HG03135 (cell line): Measurements from ENCODE around the gene KRTAP5-3.

Experiments used
- ATAC-seq: cut with Tn5 transposase; IDR thresholded peaks from one replicate; pipeline ENCODE4 v1.9.1; 2021; ENCODE audit warnings: mild to moderate bottlenecking, moderate library complexity; ENCODE audit not compliant: unreplicated experiment

Gene KRTAP5-3

DNA sequence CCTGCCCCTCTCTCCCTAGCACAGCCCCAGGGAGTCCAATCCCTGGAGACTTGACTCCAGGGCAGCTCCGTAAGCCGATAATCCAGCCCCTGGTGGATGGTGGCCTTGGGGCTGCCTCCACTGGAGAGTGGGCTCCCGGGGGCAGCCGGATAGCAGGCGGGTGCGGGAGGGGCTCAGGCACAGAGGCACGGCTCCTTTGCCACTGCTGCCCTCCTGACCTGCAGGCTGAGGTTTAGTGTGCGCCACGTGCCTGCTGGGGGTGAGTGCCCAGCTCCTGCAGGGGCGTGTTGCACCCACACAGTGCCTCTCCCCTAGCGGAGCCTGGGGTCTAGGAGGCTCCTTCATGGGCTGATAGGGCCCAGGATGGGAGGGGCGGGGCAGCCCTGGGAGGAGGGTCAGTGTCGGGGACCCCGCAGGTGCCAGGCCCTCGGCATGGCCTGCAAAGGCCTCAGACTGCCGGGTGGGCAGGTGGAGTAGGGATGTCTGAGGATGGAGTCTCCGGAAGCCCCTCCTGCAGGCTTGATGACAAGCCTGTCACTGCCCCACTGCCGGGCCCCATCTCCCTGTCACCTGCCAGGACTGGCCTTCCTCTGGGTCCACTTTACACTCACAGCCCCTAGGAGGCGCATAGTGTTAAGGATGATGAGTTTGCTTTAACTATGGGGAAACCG, 41.7 kb downstream of the KRTAP5-3 start:
- no peak for ATAC-seq

DNA sequence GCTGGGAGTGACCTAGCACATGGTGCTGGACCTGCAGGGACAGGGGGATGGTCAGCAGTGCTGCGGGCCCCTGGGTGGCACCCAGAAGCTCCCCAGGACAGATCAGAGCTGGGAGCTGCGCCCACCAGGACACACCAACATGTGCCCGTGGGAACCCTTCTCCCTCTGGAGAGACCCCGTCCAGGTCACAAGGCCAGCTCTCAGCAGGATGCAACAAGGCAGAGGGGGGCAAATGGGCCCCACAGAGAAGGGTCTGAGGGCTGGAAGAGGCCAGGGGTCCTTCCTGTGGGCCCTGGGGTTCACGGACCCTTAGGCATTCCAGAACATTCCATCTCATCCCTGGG, 42.4 kb downstream of the KRTAP5-3 start:
- no peak for ATAC-seq

DNA sequence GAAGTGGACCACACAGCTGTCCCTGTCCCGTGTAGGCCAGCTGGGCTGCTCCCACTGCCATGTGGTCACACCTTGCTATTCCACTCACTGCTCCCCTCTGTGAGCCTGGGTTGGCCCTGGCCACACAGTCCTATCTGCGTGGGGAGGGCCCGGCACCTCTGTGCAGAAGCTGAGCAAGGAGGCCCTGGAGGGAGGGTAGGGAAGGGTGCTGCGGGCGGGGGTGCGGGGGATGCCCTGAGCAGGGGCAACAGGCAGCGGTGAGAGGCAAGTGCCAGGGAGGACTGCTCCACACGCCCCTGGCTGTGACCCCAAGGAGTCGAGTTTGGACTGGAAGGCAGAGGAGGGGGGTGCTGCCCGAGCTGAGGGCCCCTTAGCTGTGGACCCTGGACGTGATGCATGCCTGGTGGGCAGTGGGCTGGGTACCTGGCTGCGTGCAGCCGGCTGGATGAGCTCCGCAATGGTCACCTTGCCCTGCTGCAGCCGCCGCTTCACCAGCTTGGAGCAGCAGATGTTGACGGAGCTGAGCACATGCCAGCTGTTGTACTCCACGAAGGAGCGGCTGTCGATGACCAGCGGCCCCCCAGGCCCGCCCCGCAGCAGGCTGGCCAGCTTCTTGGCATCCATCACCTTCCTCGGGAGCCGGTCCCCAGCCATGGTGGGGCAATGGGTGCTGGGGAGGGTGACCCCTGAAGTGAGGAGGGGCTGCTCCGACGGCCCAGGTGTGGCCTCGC, 42.9 kb downstream of the KRTAP5-3 start:
- no peak for ATAC-seq

DNA sequence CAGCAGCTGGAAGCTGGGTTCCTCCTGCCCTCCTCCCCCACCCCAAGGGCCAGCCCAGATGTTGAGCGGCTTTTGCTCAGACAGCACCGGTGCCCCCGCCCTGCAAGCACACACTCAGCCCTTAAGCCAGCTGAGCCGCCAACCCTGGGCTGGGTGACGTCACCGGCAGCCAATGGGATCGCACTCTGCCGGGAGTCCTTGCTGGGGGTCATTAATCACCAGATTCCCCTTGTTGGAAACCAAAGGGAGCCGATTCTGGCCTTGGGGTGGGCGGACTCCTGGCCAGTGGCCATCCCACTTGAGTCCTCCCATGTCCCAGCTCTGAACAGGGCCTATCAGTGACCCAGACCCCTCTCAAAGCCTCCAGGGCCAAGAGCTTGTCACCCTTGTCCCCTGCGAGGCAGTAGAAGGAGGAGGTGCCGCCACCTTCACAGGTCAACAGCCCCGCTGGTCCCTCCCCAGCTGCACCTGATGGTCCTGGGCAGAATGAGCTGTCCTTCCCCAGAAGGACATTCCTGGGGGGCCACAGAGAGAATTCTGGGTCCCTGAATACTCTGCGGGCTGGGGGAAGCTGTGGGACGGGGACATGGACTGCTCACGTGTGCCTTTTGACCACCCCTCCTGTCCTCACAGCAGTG, 43.6 kb downstream of the KRTAP5-3 start:
- no peak for ATAC-seq

DNA sequence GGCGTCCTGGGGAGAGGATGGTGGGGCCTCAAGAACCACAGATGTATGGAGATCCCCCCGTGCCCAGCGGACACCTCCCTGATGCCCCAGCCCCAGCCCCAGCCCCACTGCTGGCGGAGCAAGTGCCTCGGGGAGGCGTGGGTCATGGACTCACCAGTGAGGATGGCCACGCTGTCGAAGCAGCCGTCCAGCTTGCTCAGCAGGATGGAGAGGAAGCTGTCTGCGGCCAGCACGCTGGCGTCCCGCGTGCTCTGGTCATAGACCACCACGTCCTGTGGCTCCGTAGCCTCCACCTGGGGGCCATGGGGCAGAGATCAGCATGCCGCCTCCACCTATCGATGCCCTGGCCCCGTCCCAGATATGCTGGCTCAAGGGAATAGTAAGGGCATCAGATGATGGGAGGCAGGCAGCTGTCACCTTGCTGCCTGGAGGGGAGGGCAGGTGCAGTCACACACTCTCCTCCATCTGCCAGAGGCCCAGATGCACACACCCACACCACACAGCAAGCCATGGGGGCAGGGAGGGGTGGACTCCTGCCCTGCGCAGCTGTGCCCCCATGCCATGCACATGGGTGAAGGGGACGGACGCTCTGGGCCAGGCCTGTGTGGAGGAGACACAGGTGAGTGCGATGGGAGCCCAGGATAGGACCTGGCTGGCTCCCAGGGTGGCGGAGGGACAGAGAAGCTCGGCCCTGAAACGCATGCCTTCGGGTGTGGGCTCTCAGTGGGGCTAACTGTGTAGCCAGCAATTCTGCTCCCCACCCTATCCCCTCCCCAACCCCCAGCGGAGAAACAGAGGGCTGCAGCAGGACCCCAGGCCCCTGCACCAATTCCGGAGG, 44.3 kb downstream of the KRTAP5-3 start:
- no peak for ATAC-seq

DNA sequence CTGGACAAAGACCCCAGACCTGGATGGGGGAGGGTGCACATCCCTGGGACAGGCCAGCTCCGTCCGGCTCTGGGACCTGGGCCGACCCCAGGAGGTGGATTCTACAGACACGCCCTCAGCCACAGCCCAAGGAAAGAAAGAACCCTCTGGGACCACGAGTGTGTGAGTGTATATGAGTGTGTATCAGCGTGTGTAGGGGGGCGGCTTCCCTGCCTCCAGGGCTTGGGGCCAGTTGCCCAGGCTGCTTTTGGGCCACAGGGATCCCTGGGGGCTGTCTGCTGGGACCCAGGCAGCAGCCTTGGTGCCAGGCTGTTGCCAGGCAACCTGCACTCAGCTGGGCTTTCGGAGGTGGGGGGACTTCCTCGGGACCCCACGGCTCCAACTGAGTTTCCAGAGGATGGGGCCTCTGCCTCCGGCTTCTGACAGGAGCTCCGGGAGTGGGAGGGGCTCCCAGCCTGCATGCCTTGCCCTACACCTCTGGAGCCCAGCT, 45.1 kb downstream of the KRTAP5-3 start:
- ATAC-seq: no peak

DNA sequence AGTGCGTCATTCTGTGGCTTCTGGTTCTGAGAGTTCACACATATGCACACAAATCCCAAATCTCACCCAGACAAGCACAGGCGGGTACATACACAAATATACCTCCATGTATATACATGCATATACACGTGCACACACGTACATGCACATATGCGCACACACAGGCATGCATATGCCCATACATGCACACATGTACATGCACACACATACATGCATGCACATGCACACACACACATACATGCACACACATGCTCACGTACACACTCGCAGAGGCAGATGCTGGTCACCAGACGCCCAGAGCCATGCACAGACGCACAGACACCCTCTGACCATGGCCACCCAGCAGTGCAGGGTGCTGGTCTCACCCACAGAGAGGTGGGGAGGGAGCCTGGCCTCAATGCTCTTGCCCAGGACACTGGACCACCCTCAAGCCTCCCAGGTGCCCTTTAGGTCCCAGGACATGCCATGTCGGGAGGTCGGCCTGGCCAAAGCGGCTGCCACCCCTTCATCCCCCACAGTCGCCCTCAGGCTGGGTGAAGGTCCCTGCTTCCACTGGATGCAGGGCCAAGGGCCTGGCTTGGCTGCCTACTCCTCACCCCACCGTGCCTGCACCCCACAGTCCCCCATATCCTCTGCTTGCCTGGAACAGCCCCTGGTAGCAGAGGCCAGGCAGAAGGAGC, 45.7 kb downstream of the KRTAP5-3 start:
- ATAC-seq: no peak

DNA sequence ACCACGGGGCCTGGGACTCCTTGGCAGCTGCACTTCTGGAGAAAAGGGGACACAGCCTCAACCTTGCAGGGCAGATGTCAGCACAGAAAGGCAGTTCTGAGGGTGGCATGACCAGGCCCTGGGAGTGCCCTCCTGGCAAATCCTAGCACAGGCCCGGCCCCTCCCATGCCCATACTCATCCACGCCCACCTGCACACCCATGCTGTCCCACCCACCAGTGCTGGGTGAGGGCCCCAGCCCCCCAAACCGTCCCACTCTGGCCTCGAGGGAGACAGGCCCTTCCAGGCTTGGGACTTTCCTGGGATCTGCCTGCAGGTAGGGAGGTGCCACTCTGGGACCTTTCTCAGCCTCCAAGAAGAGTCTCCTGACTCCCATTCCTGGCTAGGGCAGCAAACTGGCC, 46.3 kb downstream of the KRTAP5-3 start:
- no peak for ATAC-seq

DNA sequence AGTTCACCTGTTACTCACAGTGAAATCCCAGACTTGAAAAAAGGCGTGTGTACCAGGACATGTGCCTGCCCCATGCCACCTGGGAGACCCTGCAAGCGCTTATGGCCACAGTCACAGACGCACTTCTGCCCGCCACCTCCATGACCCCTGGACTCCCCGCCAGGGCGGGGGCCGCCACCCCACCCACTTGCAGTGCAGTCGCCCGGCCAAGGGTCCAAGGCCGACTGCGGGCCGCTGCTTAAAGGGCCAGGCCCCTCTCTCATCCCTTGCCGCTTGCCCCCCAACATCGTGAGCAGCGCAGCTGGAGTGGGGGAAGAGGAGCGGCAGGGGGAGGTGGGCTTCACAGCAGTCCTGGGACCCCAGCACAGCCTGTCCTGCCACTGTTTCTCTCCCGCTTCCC, 47.0 kb downstream of the KRTAP5-3 start:
- no peak for ATAC-seq

DNA sequence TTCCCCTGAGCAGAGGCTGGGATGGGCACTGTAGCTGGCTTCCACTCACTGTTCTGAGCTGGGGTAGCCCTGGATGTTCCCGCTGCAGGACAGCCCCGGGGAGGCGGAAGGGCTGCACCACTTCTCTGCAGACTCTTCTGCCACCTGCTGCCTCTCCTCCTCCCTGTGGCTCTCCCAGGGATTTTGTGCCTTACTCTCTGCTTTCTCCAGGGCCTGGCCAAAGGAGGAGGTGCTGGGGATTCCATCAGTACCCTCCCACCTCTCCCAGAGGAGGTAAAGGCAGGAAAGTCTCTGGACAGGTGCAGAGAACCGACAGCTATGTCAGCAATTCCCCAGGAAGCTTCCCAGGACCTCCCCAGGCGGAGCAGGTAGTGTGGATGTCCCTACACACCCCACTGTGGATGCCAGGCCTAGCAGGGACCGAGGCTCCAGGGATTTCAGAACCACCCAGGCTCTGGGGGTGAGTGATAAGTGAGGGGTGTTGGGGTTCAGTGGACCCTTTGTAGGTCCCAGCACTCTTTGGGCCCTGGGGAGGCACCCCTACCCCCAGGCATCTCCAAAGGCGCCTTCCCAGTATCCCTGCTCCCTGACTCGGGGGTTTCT, 47.5 kb downstream of the KRTAP5-3 start:
- no peak for ATAC-seq

DNA sequence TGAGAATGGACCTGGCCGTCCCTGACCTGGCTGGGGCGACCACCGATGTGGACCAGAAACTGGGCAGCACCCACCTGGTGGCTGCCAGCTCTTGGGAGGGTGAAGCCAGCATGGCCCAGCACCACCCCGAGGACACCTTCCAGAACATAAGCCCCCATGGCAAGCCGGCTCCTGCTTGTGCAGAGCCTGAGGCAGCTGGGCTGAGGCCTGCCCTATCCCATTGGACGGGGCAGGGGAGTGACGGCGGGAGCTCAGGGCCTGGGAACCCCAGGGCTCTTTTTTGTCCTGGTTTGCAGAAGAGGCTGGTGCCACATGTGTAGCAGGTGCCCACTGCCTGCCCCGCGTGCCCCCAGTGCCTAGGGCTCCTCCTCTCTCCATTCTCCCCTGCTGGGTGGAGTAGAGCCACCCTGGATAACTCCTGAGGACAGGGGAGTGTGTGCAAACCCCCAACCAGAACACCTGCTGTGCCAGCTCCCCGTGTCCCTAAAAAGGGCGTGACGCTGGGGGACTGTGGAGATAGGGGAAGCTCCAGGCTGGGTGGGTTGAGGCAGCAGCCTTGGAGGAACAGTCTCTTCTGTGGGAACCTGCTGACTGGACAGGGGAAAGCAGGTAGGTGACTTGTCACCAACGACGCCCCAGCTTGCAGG, 48.1 kb downstream of the KRTAP5-3 start:
- ATAC-seq: no peak

DNA sequence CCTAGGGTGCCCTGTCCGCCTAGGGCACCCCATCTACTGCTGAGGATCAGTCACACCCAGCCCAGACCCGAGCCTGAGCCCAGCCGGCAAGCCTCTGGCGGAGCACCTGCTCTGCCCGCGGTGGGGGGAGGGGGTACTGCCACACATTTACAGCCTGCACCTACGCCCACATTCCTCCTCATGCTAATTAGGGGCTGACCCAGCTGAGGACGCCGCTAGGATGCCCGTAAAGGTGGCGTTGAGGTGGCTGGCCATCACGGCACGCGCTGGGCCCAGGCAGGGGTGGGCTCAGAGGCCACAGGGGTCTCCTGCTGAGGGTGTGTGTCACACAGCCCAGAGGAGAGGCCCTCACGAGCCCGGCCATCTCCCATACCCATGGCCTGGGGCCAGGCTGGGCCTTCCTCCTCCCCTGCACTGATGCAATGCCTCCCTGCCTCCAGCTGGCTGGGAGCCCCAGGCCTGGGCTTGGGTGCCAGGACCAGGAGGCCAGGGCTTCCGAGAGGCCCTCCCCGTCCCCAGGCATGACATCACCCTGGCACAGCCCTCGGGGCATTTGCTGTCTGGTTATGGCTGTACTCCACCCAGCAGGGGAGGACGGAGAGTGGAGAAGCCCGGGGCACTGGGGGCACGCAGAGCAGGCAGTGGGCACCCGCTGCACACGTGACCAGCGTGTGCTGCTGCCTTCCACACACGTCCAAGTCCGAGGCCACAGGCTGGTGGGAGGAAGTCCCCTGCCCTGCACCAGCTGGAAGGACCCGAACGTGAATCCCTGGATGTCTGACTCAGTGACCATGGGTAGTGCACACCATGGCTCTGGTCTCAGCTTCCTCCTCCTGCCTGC, 48.9 kb downstream of the KRTAP5-3 start:
- no peak for ATAC-seq

DNA sequence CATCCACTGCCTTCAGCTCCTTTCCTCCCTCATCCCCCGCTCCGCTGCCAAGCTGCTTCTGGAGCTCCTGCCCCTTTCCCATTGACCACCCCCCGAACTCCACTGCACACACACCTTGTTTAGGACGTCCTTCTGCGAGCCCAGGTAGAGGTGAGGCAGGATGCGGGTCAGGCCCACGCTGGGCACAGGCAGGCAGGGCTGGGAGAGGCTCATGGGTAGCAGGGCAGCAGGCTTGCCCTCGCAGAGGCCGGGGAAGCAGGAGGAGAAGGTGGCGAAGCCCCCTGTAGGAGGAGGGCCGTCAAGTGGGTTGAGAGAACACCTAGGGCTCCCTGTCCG, 49.5 kb downstream of the KRTAP5-3 start:
- no peak for ATAC-seq

DNA sequence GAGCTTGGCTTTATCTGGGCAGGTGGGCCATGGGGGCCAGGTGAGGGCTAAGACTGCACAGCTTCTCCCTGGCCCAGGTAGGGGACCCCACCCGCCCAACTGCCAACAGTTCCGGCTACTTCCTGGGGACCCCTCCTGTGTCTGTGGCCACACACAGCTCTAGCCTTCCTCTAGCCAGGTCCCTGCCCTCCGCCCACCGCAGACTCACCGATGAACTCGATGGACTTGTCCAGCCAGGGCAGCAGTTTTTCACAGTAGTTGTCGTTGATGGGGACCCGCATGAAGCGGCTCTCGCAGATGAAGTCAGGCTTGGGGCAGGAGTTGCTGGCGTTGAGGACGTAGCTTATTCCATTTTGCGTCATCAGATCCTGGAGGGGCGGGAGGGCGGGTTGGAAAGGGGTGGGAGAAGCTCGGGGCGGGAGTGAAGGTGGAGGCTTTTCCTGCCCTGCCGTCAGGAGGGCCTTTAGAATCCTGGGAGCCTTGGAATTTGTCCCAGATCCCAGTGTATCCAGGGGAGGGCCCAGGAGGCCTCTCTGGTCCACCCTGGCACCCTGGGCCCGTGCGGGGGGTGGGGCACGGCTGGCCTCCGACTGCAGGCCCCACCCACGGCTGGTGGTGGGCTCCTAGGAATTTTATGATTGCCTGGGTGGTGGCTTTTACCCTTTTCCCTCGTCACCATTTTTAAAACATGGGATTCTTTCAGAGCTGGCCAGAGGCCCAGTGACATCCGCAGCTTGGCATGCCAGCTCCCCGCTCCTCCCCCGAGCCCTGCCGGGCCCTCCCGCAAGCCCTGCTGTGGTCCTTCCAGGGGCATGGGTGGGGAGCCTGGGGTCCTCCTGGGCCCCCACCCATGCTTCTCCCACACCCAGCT, 50.1 kb downstream of the KRTAP5-3 start:
- no peak for ATAC-seq
